ENCODE data around the gene MAD1L1.
A peak's percentile ranks its signal among the peaks of the same experiment; 100 is the strongest.
"Not testable (repeated sequence)": the region's sequence is repeated elsewhere in the genome, so short reads cannot be mapped to it uniquely, and the experiment has no call there.

MAD1L1 gene

GRCh38 chr7:2041496-2042367 lies 191.0 kb downstream of the MAD1L1 start:
- no peak for DNase-seq

GRCh38 chr7:2040893-2041270 lies 191.9 kb downstream of the MAD1L1 start:
- DNase-seq = no peak

GRCh38 chr7:2040201-2040892 lies 192.4 kb downstream of the MAD1L1 start:
- DNase-seq = no peak

GRCh38 chr7:2038931-2039728 lies 193.6 kb downstream of the MAD1L1 start:
- DNase-seq = no peak

- DNase-seq = peak in 1 of 2 experiments; percentile 13
These were observed 194.8 kb downstream of the MAD1L1 start for GRCh38 chr7:2037808-2038522.

GRCh38 chr7:2037301-2037807 lies 195.4 kb downstream of the MAD1L1 start:
- DNase-seq = peak in 1 of 2 experiments; percentile 14

GRCh38 chr7:2036786-2037185 lies 196.0 kb downstream of the MAD1L1 start:
- no peak for DNase-seq

- DNase-seq = not testable (repeated sequence)
These were observed 196.5 kb downstream of the MAD1L1 start for GRCh38 chr7:2036201-2036600.

- no peak for DNase-seq
These were observed 198.2 kb downstream of the MAD1L1 start for GRCh38 chr7:2034291-2035201.

- DNase-seq = no peak
These were observed 199.1 kb downstream of the MAD1L1 start for GRCh38 chr7:2033586-2034135.

GRCh38 chr7:2032876-2033407 lies 199.8 kb downstream of the MAD1L1 start:
- no peak for DNase-seq

GRCh38 chr7:2032030-2032875 lies 200.5 kb downstream of the MAD1L1 start:
- DNase-seq = no peak

- no peak for DNase-seq
These were observed 201.3 kb downstream of the MAD1L1 start for GRCh38 chr7:2031451-2031845.

- DNase-seq = peak in 1 of 2 experiments; percentile 13
These were observed 202.0 kb downstream of the MAD1L1 start for GRCh38 chr7:2030475-2031450.

- DNase-seq = no peak
These were observed 202.8 kb downstream of the MAD1L1 start for GRCh38 chr7:2029936-2030335.

GRCh38 chr7:2029211-2029905 lies 203.4 kb downstream of the MAD1L1 start:
- no peak for DNase-seq

GRCh38 chr7:2028733-2029132 lies 204.0 kb downstream of the MAD1L1 start:
- DNase-seq = no peak

GRCh38 chr7:2025188-2025587 lies 207.6 kb downstream of the MAD1L1 start:
- no peak for DNase-seq
